ENCODE data around the gene LARGE2. TPM values are rescaled to one million over a fixed set of nuclear protein-coding genes. Genes with fewer than 3 reads are reported as not detected.
A peak's percentile ranks its signal among the peaks of the same experiment; 100 is the strongest.
"Not testable (repeated sequence)": the region's sequence is repeated elsewhere in the genome, so short reads cannot be mapped to it uniquely, and the experiment has no call there.

The LARGE2 gene
- total RNA-seq, 5 donors from 2014 or later (not counting 1 experiment from before 2014, with no cell fraction given) = 2.5 to 9.6 (median 5.1) TPM

GRCh38 chr11:45899448-45900174, 22.8 kb upstream of the LARGE2 start:
- 2% methylated on average over 42 of the region's 62 CpGs for WGBS (ENCODE audit: insufficient coverage)
- DNase-seq (peak in 34 of 35 experiments; percentile 14 to 74 (median 52)), ATAC-seq (replicated peaks in 1 of 4) (peak; percentile 63 to 79 (median 68))
- H3K36me3 ChIP-seq (ENCODE audit: control insufficient read depth in 2 of 2, extremely low read depth in 1 of 2, insufficient read depth in 1 of 2, low read length in 1 of 2) = no peaks in the 10 kb centered on the region
- peaks cover 3 to 63% of the 10 kb centered on the region in 2 experiments for H3K27me3 ChIP-seq (replicated peaks in 1 of 2; ENCODE audit: control insufficient read depth in 2 of 2, extremely low read depth in 1 of 2, insufficient read depth in 2 of 2, low read length in 1 of 2)
- no peaks in the 10 kb centered on the region for H3K9me3 ChIP-seq
- ChIA-PET CTCF (interaction anchor here in 1 of 2 donors (0.8 kb wide), 1 partner anchor 57 kb away, joined by 3 read pairs; no protein-coding TSS in a partner anchor), POLR2A (no interaction called here)
- Mint-ChIP-seq H3K36me3 (no peaks in the 10 kb centered on the region), H3K9me3 (no peaks in the 10 kb centered on the region), H3K27me3 (peaks cover 25 to 32% of the 10 kb centered on the region in 2 donors), H3K4me3 (peak overlapping the region; percentile 59 to 73 (median 65)), H3K27ac (no peak overlapping the region), H3K4me1 (peaks cover 4 to 16% (median 9%) of the 10 kb centered on the region in 3 donors)
- H3K4me3 ChIP-seq (ENCODE audit: control insufficient read depth in 1 of 2, extremely low read depth in 1 of 2, low read length in 1 of 2) = peak overlapping the region; percentile 36 to 40
- peaks cover 0 to 17% of the 10 kb centered on the region in 2 experiments for H3K4me1 ChIP-seq (ENCODE audit: control insufficient read depth in 1 of 2, extremely low read depth in 1 of 2, insufficient read depth in 2 of 2, low read length in 2 of 2)
- no peak overlapping the region for H3K27ac ChIP-seq (ENCODE audit: low read length)

- Histone ChIP-seq H3K27me3 (replicated peaks in 1 of 2; ENCODE audit: control insufficient read depth in 2 of 2, extremely low read depth in 1 of 2, insufficient read depth in 2 of 2, low read length in 1 of 2) (peaks cover 3 to 56% of the 10 kb centered on the region in 2 experiments), H3K4me1 (ENCODE audit: control insufficient read depth in 1 of 2, extremely low read depth in 1 of 2, insufficient read depth in 2 of 2, low read length in 2 of 2) (peaks cover 0 to 18% of the 10 kb centered on the region in 2 experiments)
- H3K36me3 Mint-ChIP-seq; DNase-seq; H3K36me3 ChIP-seq (ENCODE audit: control insufficient read depth in 2 of 2, extremely low read depth in 1 of 2, insufficient read depth in 1 of 2, low read length in 1 of 2); H3K27ac ChIP-seq (ENCODE audit: low read length); H3K9me3 Mint-ChIP-seq; H3K9me3 ChIP-seq; H3K27ac Mint-ChIP-seq; POLR2A ChIA-PET; H3K4me3 ChIP-seq (ENCODE audit: control insufficient read depth in 1 of 2, extremely low read depth in 1 of 2, low read length in 1 of 2): not testable (repeated sequence)
- peaks cover 4 to 16% (median 10%) of the 10 kb centered on the region in 3 donors for H3K4me1 Mint-ChIP-seq
- peaks cover 18 to 26% of the 10 kb centered on the region in 2 donors for H3K27me3 Mint-ChIP-seq
- WGBS (ENCODE audit: insufficient coverage) = 20% methylated on average over 24 of the region's 59 CpGs
- ATAC-seq (replicated peaks in 1 of 4) = peak in 2 of 4 experiments; percentile 6 to 28
- CTCF ChIA-PET = interaction anchor here in 1 of 2 donors (0.6 kb wide), 1 partner anchor 947 kb away, joined by 10 read pairs; no protein-coding TSS in a partner anchor
- peak overlapping the region; percentile 49 to 73 (median 65) for H3K4me3 Mint-ChIP-seq
Measured at GRCh38 chr11:45900175-45900800, 22.2 kb upstream of the LARGE2 start.

DNA sequence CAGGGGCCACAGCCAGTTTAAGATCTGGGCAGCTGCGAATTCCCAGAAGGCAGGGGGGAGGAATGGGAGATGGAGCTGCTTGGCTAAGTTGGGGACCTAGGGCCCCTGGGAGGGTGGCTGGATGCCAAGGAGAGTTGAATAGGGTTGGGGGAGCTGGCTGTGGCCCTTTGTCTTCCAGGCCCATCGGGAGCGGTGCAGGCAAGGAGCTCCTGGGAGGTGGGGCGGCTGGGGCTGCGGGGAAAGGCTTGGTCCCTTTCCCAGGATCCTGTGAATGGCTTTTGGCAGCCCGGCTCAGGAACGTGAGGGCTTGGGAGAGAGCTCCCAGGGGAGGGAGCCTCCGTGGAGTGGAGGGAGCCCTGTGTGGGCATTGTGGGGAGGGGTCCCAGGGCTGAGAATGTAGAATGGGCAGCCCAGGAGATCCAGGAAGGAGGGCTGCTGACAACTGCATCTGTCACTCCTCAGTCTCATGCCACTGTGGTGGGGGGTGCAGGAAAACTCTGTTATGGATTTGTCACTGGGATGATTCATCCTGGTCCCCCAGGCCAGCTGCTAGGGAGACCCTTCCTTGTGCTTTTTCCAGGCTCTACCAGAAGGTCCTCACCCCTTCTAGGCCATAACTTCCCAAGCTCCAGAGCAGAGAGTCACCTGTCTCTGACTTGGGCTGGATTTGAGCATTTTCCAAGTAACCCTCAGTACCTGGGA, 21.4 kb upstream of the LARGE2 start:
- H3K4me1 ChIP-seq (ENCODE audit: control insufficient read depth in 1 of 2, extremely low read depth in 1 of 2, insufficient read depth in 2 of 2, low read length in 2 of 2) = peaks cover 0 to 25% of the 10 kb centered on the region in 2 experiments
- peaks cover 3 to 49% of the 10 kb centered on the region in 2 experiments for H3K27me3 ChIP-seq (replicated peaks in 1 of 2; ENCODE audit: control insufficient read depth in 2 of 2, extremely low read depth in 1 of 2, insufficient read depth in 2 of 2, low read length in 1 of 2)
- DNase-seq = no peak
- no peaks in the 10 kb centered on the region for H3K9me3 ChIP-seq
- Mint-ChIP-seq H3K27ac (no peak overlapping the region), H3K27me3 (peaks cover 15 to 23% of the 10 kb centered on the region in 2 donors), H3K4me1 (peaks cover 7 to 16% (median 13%) of the 10 kb centered on the region in 3 donors), H3K9me3 (no peaks in the 10 kb centered on the region), H3K36me3 (no peaks in the 10 kb centered on the region), H3K4me3 (peak overlapping the region; percentile 49 to 65 (median 59))
- ATAC-seq (replicated peaks in 1 of 4) = no peak
- H3K4me3 ChIP-seq (ENCODE audit: control insufficient read depth in 1 of 2, extremely low read depth in 1 of 2, low read length in 1 of 2) = no peak overlapping the region
- H3K27ac ChIP-seq (ENCODE audit: low read length) = no peak overlapping the region
- 74% methylated on average over 8 of the region's 8 CpGs for WGBS (ENCODE audit: insufficient coverage)
- ChIA-PET POLR2A (no interaction called here), CTCF (interaction anchor here in 1 of 2 donors (0.6 kb wide), 1 partner anchor 947 kb away, joined by 10 read pairs; no protein-coding TSS in a partner anchor)
- H3K36me3 ChIP-seq (ENCODE audit: control insufficient read depth in 2 of 2, extremely low read depth in 1 of 2, insufficient read depth in 1 of 2, low read length in 1 of 2) = no peaks in the 10 kb centered on the region

DNA sequence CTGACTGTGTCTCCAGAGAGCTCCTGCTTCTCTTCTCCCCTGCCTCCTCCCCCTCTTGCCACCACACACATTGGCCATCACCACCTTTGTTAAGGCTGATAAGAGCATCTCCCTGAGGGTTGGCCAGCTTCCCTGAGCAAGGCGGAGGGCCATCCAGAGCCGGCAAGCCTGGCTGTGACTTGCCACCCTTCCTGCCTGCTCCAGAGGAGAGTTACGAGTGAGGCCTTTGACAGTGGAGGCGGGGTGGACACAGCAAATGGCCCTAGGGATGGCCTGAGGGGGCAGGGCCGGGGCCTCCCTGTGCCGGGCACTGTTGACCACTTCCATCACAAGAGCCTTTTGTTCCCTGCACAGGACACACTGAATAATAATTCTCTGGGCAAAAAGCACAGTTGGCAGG, 20.8 kb upstream of the LARGE2 start:
- no peak overlapping the region for H3K4me3 ChIP-seq (ENCODE audit: control insufficient read depth in 1 of 2, extremely low read depth in 1 of 2, low read length in 1 of 2)
- CTCF ChIA-PET = no interaction called here
- Mint-ChIP-seq H3K27ac (no peak overlapping the region), H3K27me3 (peaks cover 15 to 23% of the 10 kb centered on the region in 2 donors), H3K36me3 (no peaks in the 10 kb centered on the region), H3K9me3 (no peaks in the 10 kb centered on the region), H3K4me3 (peak overlapping the region in 1 of 3 donors; percentile 59), H3K4me1 (peaks cover 10 to 18% (median 16%) of the 10 kb centered on the region in 3 donors)
- peaks cover 3 to 43% of the 10 kb centered on the region in 2 experiments for H3K27me3 ChIP-seq (replicated peaks in 1 of 2; ENCODE audit: control insufficient read depth in 2 of 2, extremely low read depth in 1 of 2, insufficient read depth in 2 of 2, low read length in 1 of 2)
- peaks cover 0 to 31% of the 10 kb centered on the region in 2 experiments for H3K4me1 ChIP-seq (ENCODE audit: control insufficient read depth in 1 of 2, extremely low read depth in 1 of 2, insufficient read depth in 2 of 2, low read length in 2 of 2)
- H3K36me3 ChIP-seq (ENCODE audit: control insufficient read depth in 2 of 2, extremely low read depth in 1 of 2, insufficient read depth in 1 of 2, low read length in 1 of 2) = no peaks in the 10 kb centered on the region
- POLR2A ChIA-PET = no interaction called here
- H3K27ac ChIP-seq (ENCODE audit: low read length) = no peak overlapping the region
- ATAC-seq (replicated peaks in 1 of 4) (no peak), DNase-seq (no peak)
- 85% methylated on average over 3 of the region's 6 CpGs for WGBS (ENCODE audit: insufficient coverage)
- H3K9me3 ChIP-seq = no peaks in the 10 kb centered on the region

- Histone ChIP-seq H3K9me3 (no peaks in the 10 kb centered on the region), H3K36me3 (ENCODE audit: control insufficient read depth in 2 of 2, extremely low read depth in 1 of 2, insufficient read depth in 1 of 2, low read length in 1 of 2) (no peaks in the 10 kb centered on the region), H3K4me3 (ENCODE audit: control insufficient read depth in 1 of 2, extremely low read depth in 1 of 2, low read length in 1 of 2) (no peak overlapping the region), H3K27me3 (replicated peaks in 1 of 2; ENCODE audit: control insufficient read depth in 2 of 2, extremely low read depth in 1 of 2, insufficient read depth in 2 of 2, low read length in 1 of 2) (peaks cover 3 to 32% of the 10 kb centered on the region in 2 experiments), H3K4me1 (ENCODE audit: control insufficient read depth in 1 of 2, extremely low read depth in 1 of 2, insufficient read depth in 2 of 2, low read length in 2 of 2) (peaks cover 0 to 31% of the 10 kb centered on the region in 2 experiments), H3K27ac (ENCODE audit: low read length) (no peak overlapping the region)
- Mint-ChIP-seq H3K4me3 (no peak overlapping the region), H3K9me3 (no peaks in the 10 kb centered on the region), H3K36me3 (no peaks in the 10 kb centered on the region), H3K27ac (no peak overlapping the region), H3K27me3 (peaks cover 12 to 18% of the 10 kb centered on the region in 2 donors), H3K4me1 (peaks cover 10 to 18% (median 16%) of the 10 kb centered on the region in 3 donors)
- ChIA-PET POLR2A (no interaction called here), CTCF (no interaction called here)
- ATAC-seq (replicated peaks in 1 of 4) (no peak), DNase-seq (no peak)
- 88% methylated on average over 48 of the region's 56 CpGs for WGBS (ENCODE audit: insufficient coverage)
Measured at GRCh38 chr11:45902452-45903380, 19.7 kb upstream of the LARGE2 start.
